Measurements from ENCODE around the gene PACSIN3.
A peak's percentile ranks its signal among the peaks of the same experiment; 100 is the strongest.

Gene PACSIN3

GRCh38 chr11:47163193-47163592, 23.0 kb downstream of the PACSIN3 start:
- no peak overlapping the region for H3K4me3 ChIP-seq (ENCODE audit: low read depth, low read length)
- TF ChIP-seq CTCF (IDR thresholded peaks at IDR 0.05; ENCODE audit: low read depth, low read length) = no peak

GRCh38 chr11:47162426-47162825, 23.8 kb downstream of the PACSIN3 start:
- H3K4me3 ChIP-seq (ENCODE audit: low read depth, low read length) = no peak overlapping the region
- no peak for TF ChIP-seq CTCF (IDR thresholded peaks at IDR 0.05; ENCODE audit: low read depth, low read length)

- TF ChIP-seq CTCF (IDR thresholded peaks at IDR 0.05; ENCODE audit: low read depth, low read length) = no peak
- no peak overlapping the region for H3K4me3 ChIP-seq (ENCODE audit: low read depth, low read length)
Observed at GRCh38 chr11:47161890-47162289, 24.3 kb downstream of the PACSIN3 start.

- peak; percentile 85 for TF ChIP-seq CTCF (IDR thresholded peaks at IDR 0.05; ENCODE audit: low read depth, low read length)
- H3K4me3 ChIP-seq (ENCODE audit: low read depth, low read length) = no peak overlapping the region
Observed at GRCh38 chr11:47161134-47161854, 24.9 kb downstream of the PACSIN3 start.

- no peak for TF ChIP-seq CTCF (IDR thresholded peaks at IDR 0.05; ENCODE audit: low read depth, low read length)
- no peak overlapping the region for H3K4me3 ChIP-seq (ENCODE audit: low read depth, low read length)
Observed at GRCh38 chr11:47160753-47161133, 25.5 kb downstream of the PACSIN3 start.

- no peak overlapping the region for H3K4me3 ChIP-seq (ENCODE audit: low read depth, low read length)
- TF ChIP-seq CTCF (IDR thresholded peaks at IDR 0.05; ENCODE audit: low read depth, low read length) = no peak
Observed at GRCh38 chr11:47158242-47158641, 28.0 kb downstream of the PACSIN3 start.

- TF ChIP-seq CTCF (IDR thresholded peaks at IDR 0.05; ENCODE audit: low read depth, low read length) = no peak
- H3K4me3 ChIP-seq (ENCODE audit: low read depth, low read length) = no peak overlapping the region
Observed at GRCh38 chr11:47157805-47158204, 28.4 kb downstream of the PACSIN3 start.

All from WI38 (cell line).